B cell (primary cell): ENCODE data around the gene TSPAN14. TPM values are rescaled to one million over a fixed set of nuclear protein-coding genes. Genes with fewer than 3 reads are reported as not detected.

ENCODE experiments used
- ATAC-seq: fragments of 200-7000 bp; cut with Tn5 transposase; one replicate; pipeline ENCODE4 v1.10.0; 2021; ENCODE audit warnings: low read depth, mild to moderate bottlenecking, moderate number of reproducible peaks, moderate library complexity
- CTCF ChIA-PET: fragments of 350-600 bp; sonication (Branson Sonifier 250); formaldehyde crosslinking; loops from one replicate; lab custom pipeline; 2021; ENCODE audit warnings: antibody characterized with exemption, inconsistent platforms; lab: Charles Lee
- POLR2A ChIA-PET: fragments of 350-600 bp; sonication (Branson Sonifier 250); formaldehyde crosslinking; loops from one replicate; lab custom pipeline; 2021; ENCODE audit warnings: antibody characterized with exemption; lab: Charles Lee
- DNase-seq: peaks from one replicate; pipeline ENCODE4 v3.0.0; 2013
- H2AFZ ChIP-seq: 2 replicates; pipeline ENCODE4 v1.6.1; 2012; ENCODE audit warnings: mild to moderate bottlenecking, low read depth, low read length; ENCODE audit not compliant: insufficient read depth, poor library complexity, severe bottlenecking
- H3K27ac ChIP-seq, 2 donors: 1 replicate in 1 of 2; 2 replicates in 1 of 2; pipeline ENCODE4 v1.5.1; 2012 to 2013; ENCODE audit warnings: low read length in 2 of 2, mild to moderate bottlenecking in 2 of 2, moderate library complexity in 1 of 2
- H3K27me3 ChIP-seq, 4 experiments: fragments of 200-600 bp in 1 of 4; sonication (generic) in 1 of 4; replicated peaks in 1 of 4; 1 replicate in 2 of 4; 2 replicates in 2 of 4; pipeline versions ENCODE4 v1.6.1 to v1.7.0; 2013 to 2016; ENCODE audit warnings: low read length in 3 of 4, mild to moderate bottlenecking in 2 of 4, mixed read lengths in 1 of 4, moderate library complexity in 1 of 4; ENCODE audit not compliant: insufficient read depth in 4 of 4, control insufficient read depth in 3 of 4; ENCODE audit errors: control extremely low read depth in 1 of 4
- H3K36me3 ChIP-seq, 2 experiments: replicated peaks in 1 of 2; 1 replicate in 1 of 2; 2 replicates in 1 of 2; pipeline versions ENCODE4 v1.6.1 to v1.7.1; 2013; ENCODE audit warnings: low read length in 1 of 2; ENCODE audit not compliant: insufficient read depth in 2 of 2, control insufficient read depth in 1 of 2; ENCODE audit errors: control extremely low read depth in 1 of 2, extremely low read depth in 1 of 2
- H3K4me1 ChIP-seq, 2 donors: fragments of 200-600 bp in 1 of 2; sonication (generic) in 1 of 2; 1 replicate in 1 of 2; 2 replicates in 1 of 2; pipeline versions ENCODE4 v1.5.1 to v1.6.1; 2013 to 2017; ENCODE audit warnings: low read length in 2 of 2; ENCODE audit not compliant: control insufficient read depth in 2 of 2, insufficient read depth in 2 of 2
- H3K4me2 ChIP-seq: replicated peaks from 2 replicates; pipeline ENCODE3; 2012; ENCODE audit warnings: mild to moderate bottlenecking, low read depth, low read length; ENCODE audit not compliant: poor library complexity, severe bottlenecking
- H3K4me3 ChIP-seq, 5 experiments: fragments of 200-600 bp in 1 of 5; sonication (generic) in 1 of 5; 1 replicate in 3 of 5; 2 replicates in 2 of 5; pipeline versions ENCODE4 v1.5.1 to v1.7.0; 2011 to 2016; ENCODE audit warnings: low read length in 4 of 5, mild to moderate bottlenecking in 4 of 5, low read depth in 2 of 5, control low read depth in 1 of 5, moderate library complexity in 1 of 5; ENCODE audit not compliant: insufficient read depth in 1 of 5; ENCODE audit errors: control extremely low read depth in 1 of 5, extremely low read depth in 1 of 5
- H3K79me2 ChIP-seq: fragments of 200-600 bp; sonication (generic); one replicate; pipeline ENCODE4 v1.6.0; 2016; ENCODE audit warnings: low read length; ENCODE audit not compliant: control insufficient read depth, insufficient read depth
- H3K9ac ChIP-seq: fragments of 200-600 bp; sonication (generic); 2 replicates; pipeline ENCODE4 v1.6.1; 2017; ENCODE audit warnings: mild to moderate bottlenecking, low read length, moderate library complexity
- H3K9me3 ChIP-seq, 3 donors: one replicate each; pipeline versions ENCODE4 v1.6.1 to v1.7.1; 2013; ENCODE audit warnings: low read length in 2 of 3; ENCODE audit not compliant: control insufficient read depth in 2 of 3, insufficient read depth in 1 of 3; ENCODE audit errors: control extremely low read depth in 1 of 3
- H4K20me1 ChIP-seq: 2 replicates; pipeline ENCODE4 v1.6.0; 2012; ENCODE audit warnings: mild to moderate bottlenecking, low read length; ENCODE audit not compliant: insufficient read depth, control insufficient read depth, poor library complexity, severe bottlenecking
- H3K27ac Mint-ChIP-seq: one replicate; pipeline ENCODE4 v1.8.0; 2021; ENCODE audit warnings: mixed read lengths
- H3K27me3 Mint-ChIP-seq: one replicate; pipeline ENCODE4 v1.8.0; 2021; ENCODE audit warnings: mixed read lengths
- H3K4me1 Mint-ChIP-seq: one replicate; pipeline ENCODE4 v1.8.0; 2021; ENCODE audit warnings: mixed read lengths
- H3K4me3 Mint-ChIP-seq: one replicate; pipeline ENCODE4 v1.8.0; 2021; ENCODE audit warnings: mixed read lengths
- H3K9me3 Mint-ChIP-seq: one replicate; pipeline ENCODE4 v1.8.0; 2022; ENCODE audit warnings: mixed read lengths; ENCODE audit not compliant: insufficient read depth
- CTCF ChIP-seq: fragments of 200-600 bp; IDR thresholded peaks from one replicate; pipeline ENCODE4 v1.8.0; 2022; ENCODE audit warnings: antibody characterized with exemption, mild to moderate bottlenecking
- EZH2 ChIP-seq: IDR thresholded peaks from 2 replicates; pipeline ENCODE4 v1.6.1; 2012; ENCODE audit warnings: borderline replicate concordance, low read depth, mild to moderate bottlenecking, moderate library complexity, low read length; ENCODE audit not compliant: insufficient read depth, poor library complexity, severe bottlenecking
- WGBS: methylation state at CpG from one replicate; pipeline ENCODE4 v1.1.5; 2013; ENCODE audit warnings: missing lambda C conversion rate; ENCODE audit not compliant: insufficient coverage; 5-methylcytosine and 5-hydroxymethylcytosine counted together
- intact Hi-C: fragments of 100-400 bp; cut with micrococcal nuclease; formaldehyde crosslinking; loops from one replicate; pipeline ENCODE4 v1.10.0; 2022
- polyA plus RNA-seq: library from polyadenylated mRNA; depleted of rRNA; stranded (reverse); fragments of >200 nt; gene quantifications from 2 replicates; pipeline ENCODE4 v1.2.3, GENCODE V29; 2012
- total RNA-seq, 2 donors: library from RNA; stranded (reverse); fragments of 120-200 nt in 1 of 2; gene quantifications; 1 replicate in 1 of 2; 2 replicates in 1 of 2; pipeline versions ENCODE4 v1.2.3 to v1.2.4, GENCODE V29; 2013 to 2022

TSPAN14 gene
- total and polyA plus RNA-seq, 2 donors (not counting 1 experiment from before 2014, with no cell fraction given) = 27.8 to 55.3 TPM

- H4K20me1 ChIP-seq = peaks cover 33% of the 10 kb centered on the region
- ChIA-PET CTCF (interaction anchor here (0.8 to 1.0 kb wide), 2 partner anchors 25 to 36 kb away, joined by 3 read pairs; no protein-coding TSS in a partner anchor), POLR2A (no interaction called here)
- H3K4me1 ChIP-seq = peaks cover 2 to 8% of the 10 kb centered on the region in 2 donors
- H3K9ac ChIP-seq = no peak overlapping the region
- H3K79me2 ChIP-seq = peaks cover 72% of the 10 kb centered on the region
- H3K4me3 ChIP-seq = no peak overlapping the region
- H3K4me2 ChIP-seq = no peak overlapping the region
- peaks cover 0 to 10% (median 5%) of the 10 kb centered on the region in 3 donors for H3K9me3 ChIP-seq
- no peak for DNase-seq
- no peak overlapping the region for H3K27ac Mint-ChIP-seq
- peaks cover 2 to 9% of the 10 kb centered on the region in 2 experiments for H3K36me3 ChIP-seq
- ATAC-seq = no peak
- H3K4me1 Mint-ChIP-seq = peaks cover 31% of the 10 kb centered on the region
- H3K27me3 ChIP-seq = no peaks in the 10 kb centered on the region
- H3K9me3 Mint-ChIP-seq = no peaks in the 10 kb centered on the region
- no peak overlapping the region for H3K4me3 Mint-ChIP-seq
- 100% methylated on average over 3 of the region's 5 CpGs for WGBS
- H3K27ac ChIP-seq = no peak overlapping the region
- H2AFZ ChIP-seq = no peak overlapping the region
- no peaks in the 10 kb centered on the region for H3K27me3 Mint-ChIP-seq
- intact Hi-C loops = no loop called here
- TF ChIP-seq CTCF = no peak
- TF ChIP-seq EZH2 = no peak
Measured at GRCh38 chr10:80480852-80481251, 26.7 kb downstream of the TSPAN14 start.

- POLR2A ChIA-PET = no interaction called here
- DNase-seq = no peak
- peaks cover 75% of the 10 kb centered on the region for H3K79me2 ChIP-seq
- peaks cover 57% of the 10 kb centered on the region for H4K20me1 ChIP-seq
- H3K4me2 ChIP-seq = no peak overlapping the region
- H3K9me3 ChIP-seq = no peaks in the 10 kb centered on the region
- Mint-ChIP-seq H3K27ac (no peak overlapping the region), H3K4me3 (no peak overlapping the region), H3K27me3 (no peaks in the 10 kb centered on the region), H3K4me1 (peaks cover 48% of the 10 kb centered on the region), H3K9me3 (no peaks in the 10 kb centered on the region)
- peaks cover 8 to 28% of the 10 kb centered on the region in 2 donors for H3K4me1 ChIP-seq
- H2AFZ ChIP-seq = no peak overlapping the region
- CTCF ChIA-PET = interaction anchor here (1.0 to 2.4 kb wide), 2 partner anchors 16 to 21 kb away, joined by 6 to 10 read pairs; no protein-coding TSS in a partner anchor
- no peak overlapping the region for H3K4me3 ChIP-seq
- H3K9ac ChIP-seq = no peak overlapping the region
- no peak for ATAC-seq
- TF ChIP-seq CTCF (no peak), EZH2 (no peak)
- no peak overlapping the region for H3K27ac ChIP-seq
- H3K36me3 ChIP-seq = peaks cover 5 to 9% of the 10 kb centered on the region in 2 experiments
- H3K27me3 ChIP-seq = no peaks in the 10 kb centered on the region
- WGBS = 100% methylated on average over 2 of the region's 6 CpGs
- intact Hi-C loops = no loop called here
Measured at GRCh38 chr10:80484243-80484642, 30.1 kb downstream of the TSPAN14 start.
